Stimulated activated CD8-positive, alpha-beta memory T cell treated with anti-CD3 and anti-CD28 coated beads, Interleukin-15, amount 100 ng/mL, for 24 hours (primary cell): ENCODE measurements around the gene PRR33.

Experiments used
- DNase-seq: peaks from one replicate; pipeline ENCODE4 v3.0.0-alpha.2; 2020; ENCODE audit warnings: low read depth

PRR33 gene

GRCh38 chr11:1862588-1863351 is 28.9 kb downstream of the PRR33 start:
- no peak for DNase-seq

- DNase-seq = no peak
Observed at GRCh38 chr11:1861435-1862411, 30.0 kb downstream of the PRR33 start.

- DNase-seq = no peak
Observed at GRCh38 chr11:1860108-1860507, 31.6 kb downstream of the PRR33 start.

GRCh38 chr11:1859004-1859403 is 32.7 kb downstream of the PRR33 start:
- DNase-seq = no peak

- no peak for DNase-seq
Observed at GRCh38 chr11:1858576-1858975, 33.1 kb downstream of the PRR33 start.

- no peak for DNase-seq
Observed at GRCh38 chr11:1858154-1858553, 33.5 kb downstream of the PRR33 start.

- no peak for DNase-seq
Observed at GRCh38 chr11:1857064-1857463, 34.6 kb downstream of the PRR33 start.

- DNase-seq = no peak
Observed at GRCh38 chr11:1856306-1857005, 35.2 kb downstream of the PRR33 start.

GRCh38 chr11:1855886-1856265 is 35.8 kb downstream of the PRR33 start:
- DNase-seq = no peak

GRCh38 chr11:1854949-1855885 is 36.5 kb downstream of the PRR33 start:
- DNase-seq = no peak

- no peak for DNase-seq
Observed at GRCh38 chr11:1854132-1854948, 37.4 kb downstream of the PRR33 start.

GRCh38 chr11:1853376-1854131 is 38.1 kb downstream of the PRR33 start:
- no peak for DNase-seq

GRCh38 chr11:1852877-1853276 is 38.8 kb downstream of the PRR33 start, which contains the start of gene LSP1:
Gene LSP1, plus strand, starts transcription at chr11:1853084. Its CDS starts 61 bp downstream, at chr11:1853145.
- DNase-seq = no peak

- DNase-seq = no peak
Observed at GRCh38 chr11:1852271-1852876, 39.3 kb downstream of the PRR33 start.

- no peak for DNase-seq
Observed at GRCh38 chr11:1851468-1852180, 40.1 kb downstream of the PRR33 start.

- no peak for DNase-seq
Observed at GRCh38 chr11:1848640-1849430, 42.9 kb downstream of the PRR33 start.

GRCh38 chr11:1847926-1848639 is 43.6 kb downstream of the PRR33 start:
- DNase-seq = no peak
